K562 (cell line): ENCODE results near the gene ROBO3. TPM values are rescaled to one million over a fixed set of nuclear protein-coding genes. Genes with fewer than 3 reads are reported as not detected.

ENCODE experiments used
- ATAC-seq: fragments of 200-7000 bp; cut with Tn5 transposase; 3 replicates; pipeline ENCODE4 v1.9.1; 2020; ENCODE audit warnings: moderate library complexity
- BruUV-seq: library from RNA; stranded (reverse); fragments of 400-500 nt; replicated peaks from 2 replicates; lab custom pipeline; 2021; lab: Mats Ljungman, UMichigan
- CTCF ChIA-PET: fragments of 300-600 bp; formaldehyde crosslinking; extraction: SDS; loops from one replicate; lab custom pipeline; 2021; ENCODE audit warnings: low intra/inter-chr PET ratio; lab: Yijun Ruan, JAX
- POLR2A ChIA-PET: fragments of 300-600, 350-650 bp; sonication (Branson Sonifier 250); formaldehyde crosslinking; extraction: SDS; loops from one replicate; lab custom pipeline; 2021; ENCODE audit warnings: antibody characterized with exemption, inconsistent platforms; lab: Yijun Ruan, JAX
- DNase-seq, 4 experiments: peaks; one replicate each; pipeline versions ENCODE4 v3.0.0 to v3.0.0-alpha.2; 2011 to 2018; ENCODE audit warnings: low spot score in 3 of 4, mixed read lengths in 3 of 4; ENCODE audit errors: extremely low read depth in 1 of 4
- FAIRE-seq: peaks from 2 replicates; lab custom pipeline; 2011; peaks lifted over from hg19 to GRCh38; lab: Jason Lieb, UNC
- H2AFZ ChIP-seq: 2 replicates; pipeline ENCODE4 v1.6.0; 2011; ENCODE audit warnings: low read depth, low read length, control low read depth, inconsistent platforms
- H3K27ac ChIP-seq: fragments of 200-600 bp; 3 replicates; pipeline ENCODE4 v1.8.0; 2011; ENCODE audit warnings: low read depth, mild to moderate bottlenecking, control low read depth, inconsistent platforms, low read length, moderate library complexity, mixed read lengths; ENCODE audit errors: extremely low read depth
- H3K27me3 ChIP-seq, 2 experiments: fragments of 300-600 bp in 1 of 2; 2 replicates in 1 of 2; 3 replicates in 1 of 2; pipeline versions ENCODE4 v1.6.0 to v1.8.0; 2011; ENCODE audit warnings: inconsistent platforms in 2 of 2, low read length in 2 of 2, mild to moderate bottlenecking in 1 of 2, mixed read lengths in 1 of 2, moderate library complexity in 1 of 2; ENCODE audit not compliant: control insufficient read depth in 2 of 2, insufficient read depth in 2 of 2
- H3K36me3 ChIP-seq: fragments of 300-600 bp; 3 replicates; pipeline ENCODE4 v1.8.0; 2011; ENCODE audit warnings: mild to moderate bottlenecking, low read length, inconsistent platforms; ENCODE audit not compliant: control insufficient read depth, insufficient read depth
- H3K4me1 ChIP-seq, 2 experiments: fragments of 200-600 bp in 1 of 2; replicated peaks in 1 of 2; 2 replicates in 1 of 2; 3 replicates in 1 of 2; pipeline versions ENCODE4 v1.5.1 to v1.8.0; 2011; ENCODE audit warnings: inconsistent platforms in 2 of 2, low read length in 2 of 2, mild to moderate bottlenecking in 1 of 2, mixed read lengths in 1 of 2, moderate library complexity in 1 of 2; ENCODE audit not compliant: control insufficient read depth in 2 of 2, insufficient read depth in 2 of 2
- H3K4me2 ChIP-seq: 2 replicates; pipeline ENCODE4 v1.6.1; 2011; ENCODE audit warnings: low read length, control low read depth, inconsistent platforms, mixed read lengths; ENCODE audit not compliant: insufficient read depth
- H3K4me3 ChIP-seq: fragments of 200-600 bp; sonication (generic), shearing (Covaris generic); 2 replicates; pipeline ENCODE4 v1.5.1; 2016; ENCODE audit warnings: control low read depth, inconsistent platforms
- H3K79me2 ChIP-seq: fragments of 200-600 bp; 3 replicates; pipeline ENCODE4 v1.8.0; 2011; ENCODE audit warnings: low read length, inconsistent platforms; ENCODE audit not compliant: control insufficient read depth, insufficient read depth
- H3K9ac ChIP-seq, 2 experiments: 2 replicates each; pipeline versions ENCODE4 v1.6.0 to v1.6.1; 2011; ENCODE audit warnings: low read depth in 2 of 2, low read length in 2 of 2, control low read depth in 1 of 2, inconsistent platforms in 1 of 2, mild to moderate bottlenecking in 1 of 2, mixed read lengths in 1 of 2; ENCODE audit not compliant: insufficient read depth in 1 of 2
- H3K9me1 ChIP-seq: one replicate; pipeline ENCODE4 v1.6.0; 2011; ENCODE audit warnings: inconsistent platforms, mild to moderate bottlenecking, low read length, moderate library complexity; ENCODE audit not compliant: control insufficient read depth, insufficient read depth
- H3K9me3 ChIP-seq: replicated peaks from 2 replicates; pipeline ENCODE4 v1.5.1; 2011; ENCODE audit warnings: low read depth, low read length, inconsistent platforms; ENCODE audit not compliant: control insufficient read depth, insufficient read depth
- H4K20me1 ChIP-seq: replicated peaks from 2 replicates; pipeline ENCODE4 v1.6.1; 2011; ENCODE audit warnings: low read length, inconsistent platforms, mixed read lengths; ENCODE audit not compliant: control insufficient read depth, insufficient read depth
- GTF2B ChIP-seq: IDR thresholded peaks from 2 replicates; pipeline ENCODE4 v1.6.1; 2011; ENCODE audit not compliant: insufficient read length; ENCODE audit errors: extremely low read depth
- MTA2 ChIP-seq: fragments of 450-650 bp; IDR thresholded peaks from 2 replicates; pipeline ENCODE4 v1.6.1; 2016; ENCODE audit warnings: low read depth
- NCOA4 ChIP-seq: fragments of 450-650 bp; IDR thresholded peaks from 2 replicates; pipeline ENCODE4 v1.6.1; 2018; ENCODE audit warnings: mild to moderate bottlenecking; ENCODE audit not compliant: partially characterized antibody
- RBM39 ChIP-seq: fragments of 200-400 bp; formaldehyde crosslinking; optimal IDR thresholded peaks from 2 replicates; pipeline ENCODE3; 2018; ENCODE audit warnings: low read depth, low read length
- SMARCA5 ChIP-seq: fragments of 450-650 bp; IDR thresholded peaks from 2 replicates; pipeline ENCODE4 v1.6.1; 2016
- ZBTB40 ChIP-seq, 2 experiments: fragments of 450-650 bp in 1 of 2; sonication (generic) in 1 of 2; formaldehyde crosslinking in 1 of 2; IDR thresholded peaks; 2 replicates each; pipeline versions ENCODE4 v1.7.1 to v1.9.0; 2016 to 2022; ENCODE audit warnings: inconsistent platforms in 1 of 2, mild to moderate bottlenecking in 1 of 2, missing genetic modification reagents in 1 of 2
- ZNF253 ChIP-seq: fragments of 250-450 bp; sonication (Bioruptor Pico); conservative IDR thresholded peaks from 2 replicates; pipeline ENCODE4 v1.6.1; 2021; ENCODE audit warnings: mild to moderate bottlenecking
- ZNF444 ChIP-seq: fragments of 250-450 bp; sonication (Bioruptor Pico); IDR thresholded peaks from 2 replicates; pipeline ENCODE4 v1.4.0; 2020; ENCODE audit warnings: mild to moderate bottlenecking, moderate library complexity
- ZSCAN29 ChIP-seq: fragments of 450-650 bp; IDR thresholded peaks from 2 replicates; pipeline ENCODE4 v1.6.1; 2017
- WGBS: fragments of 100-300 bp; shearing (Covaris generic); methylation state at CpG from one replicate; pipeline ENCODE4 v1.1.6; 2016; ENCODE audit warnings: low coverage, mixed read lengths; ENCODE audit not compliant: insufficient coverage; ENCODE audit errors: missing lambda C conversion rate; 5-methylcytosine and 5-hydroxymethylcytosine counted together
- in situ Hi-C: fragments of 300-500 bp; cut with MboI; formaldehyde crosslinking; loops from 4 replicates; pipeline ENCODE4 v1.15.0; 2018; ENCODE audit warnings: inconsistent platforms, mixed read lengths
- intact Hi-C: fragments of 100-400 bp; cut with micrococcal nuclease; formaldehyde crosslinking; loops from 2 replicates; pipeline ENCODE4 v1.14.2; 2022
- polyA plus RNA-seq, 8 experiments: library from polyadenylated mRNA; depleted of rRNA in 4 of 8; stranded (reverse) in 5 of 8; unstranded in 3 of 8; fragments of >200 nt; fragmentation: Nextera tagmentation in 2 of 8; fragmentation: Illumina TruSeq in 1 of 8; extraction: Ambion mirVana in 2 of 8; extraction: Trizol in 1 of 8; gene quantifications; 2 replicates each; pipeline versions ENCODE4 v1.2.1 to v1.2.3, GENCODE V29; 2011 to 2014; ENCODE audit warnings: inconsistent platforms in 1 of 8, missing spikeins in 1 of 8
- total RNA-seq, 7 experiments: library from RNA; depleted of rRNA in 6 of 7; stranded (reverse); fragments of >200 nt in 6 of 7; fragmentation: Illumina TruSeq in 2 of 7; extraction: Trizol in 2 of 7; gene quantifications; 2 replicates each; pipeline versions ENCODE4 v1.2.1 to v1.2.3, GENCODE V29; 2011 to 2021; ENCODE audit warnings: low replicate concordance in 1 of 7

ROBO3 gene
- total and polyA plus RNA-seq, 9 of the 15 experiments (the other 6 are each of a cell fraction or from before 2014, with no cell fraction given), result 0.29 to 1.4 (median 0.97) TPM; not detected in 2

DNA sequence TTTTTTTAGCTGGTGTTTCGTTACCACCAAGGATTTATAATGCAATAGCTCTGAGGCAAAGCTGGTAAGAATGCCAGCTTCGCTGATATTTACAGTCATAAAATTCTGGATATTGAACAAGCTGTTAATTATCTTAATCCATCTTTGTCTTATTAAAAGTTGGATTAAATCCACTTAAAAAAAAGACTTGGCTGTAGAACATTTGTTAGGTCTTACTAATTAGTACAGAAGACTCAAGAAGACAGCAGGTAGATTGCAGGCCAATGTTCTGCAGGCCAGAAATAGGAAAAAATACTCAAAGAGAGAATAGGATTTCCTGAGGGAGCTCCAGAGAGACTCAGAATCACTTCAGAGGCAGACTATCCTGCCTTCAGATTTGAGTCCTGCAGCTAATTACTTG lies 24.9 kb downstream of the ROBO3 start:
- FAIRE-seq (no peak), DNase-seq (no peak), ATAC-seq (no peak)
- in situ Hi-C loops, result no loop called here
- ChIA-PET POLR2A (interaction anchor here (1.1 kb wide), 1 partner anchor 9 kb away, joined by 3 read pairs; no protein-coding TSS in a partner anchor), CTCF (no interaction called here)
- no peak overlapping the region for H3K4me2 ChIP-seq
- H3K4me1 ChIP-seq, result peaks cover 0 to 1% of the 10 kb centered on the region in 2 experiments; a peak in 1 of 5 replicates
- H3K79me2 ChIP-seq, result no peaks in the 10 kb centered on the region
- 0% methylated on average over 2 of the region's 2 CpGs for WGBS
- no peak overlapping the region for H2AFZ ChIP-seq
- BruUV-seq, result no TSS peak
- intact Hi-C loops, result no loop called here
- H3K9me3 ChIP-seq, result no peaks in the 10 kb centered on the region
- no peak overlapping the region for H3K4me3 ChIP-seq
- H3K27me3 ChIP-seq, result peaks cover 17 to 70% of the 10 kb centered on the region in 2 experiments
- H4K20me1 ChIP-seq, result no peaks in the 10 kb centered on the region
- TF ChIP-seq ZNF253 (CRISPR knock-in tag) (no peak), MTA2 (no peak), ZNF444 (CRISPR knock-in tag) (no peak), ZBTB40 (IDR thresholded peaks at IDR 0.05) (no peak), ZBTB40 (CRISPR knock-in tag; IDR thresholded peaks at IDR 0.05) (no peak), GTF2B (no peak), SMARCA5 (no peak), NCOA4 (no peak), ZSCAN29 (no peak), RBM39 (no peak)
- H3K9ac ChIP-seq, result no peak overlapping the region
- no peak overlapping the region for H3K27ac ChIP-seq
- no peaks in the 10 kb centered on the region for H3K36me3 ChIP-seq
- peaks cover 2% of the 10 kb centered on the region for H3K9me1 ChIP-seq
